OCI-LY1 (cell line): ENCODE measurements around the gene NPAS3.

Experiments
- H2AFZ ChIP-seq: fragments of 200-600 bp; sonication (generic), shearing (Covaris generic); 2 replicates; pipeline ENCODE4 v1.6.0; 2014; ENCODE audit warnings: antibody characterized with exemption, mild to moderate bottlenecking, low read length
- H3F3A ChIP-seq: fragments of 200-600 bp; sonication (generic), shearing (Covaris generic); 2 replicates; pipeline ENCODE4 v1.6.0; 2014; ENCODE audit warnings: mild to moderate bottlenecking, antibody characterized with exemption, low read length, moderate library complexity; ENCODE audit not compliant: insufficient read depth
- H3K27ac ChIP-seq: fragments of 200-600 bp; sonication (generic); 2 replicates; pipeline ENCODE4 v1.5.1; 2014; ENCODE audit warnings: low read length, mixed run types, mild to moderate bottlenecking, low read depth; ENCODE audit not compliant: poor library complexity, severe bottlenecking
- H3K27me3 ChIP-seq: fragments of 200-600 bp; sonication (generic); 2 replicates; pipeline ENCODE4 v1.6.0; 2014; ENCODE audit warnings: antibody characterized with exemption, mild to moderate bottlenecking, low read length, moderate library complexity; ENCODE audit not compliant: insufficient read depth
- H3K36me3 ChIP-seq: fragments of 200-600 bp; sonication (generic); 2 replicates; pipeline ENCODE4 v1.6.1; 2014; ENCODE audit warnings: mild to moderate bottlenecking, antibody characterized with exemption, low read length, moderate library complexity, mixed read lengths; ENCODE audit not compliant: insufficient read depth
- H3K4me1 ChIP-seq: fragments of 200-600 bp; sonication (generic); 2 replicates; pipeline ENCODE4 v1.5.1; 2014; ENCODE audit warnings: mild to moderate bottlenecking, low read length, moderate library complexity; ENCODE audit not compliant: insufficient read depth, severe bottlenecking
- H3K4me2 ChIP-seq: fragments of 200-600 bp; sonication (generic), shearing (Covaris generic); 2 replicates; pipeline ENCODE4 v1.6.1; 2014; ENCODE audit warnings: low read length
- H3K4me3 ChIP-seq: fragments of 200-600 bp; sonication (generic); 2 replicates; pipeline ENCODE4 v1.5.1; 2014; ENCODE audit warnings: low read length, low read depth, mild to moderate bottlenecking, mixed read lengths; ENCODE audit not compliant: poor library complexity, severe bottlenecking
- H3K79me2 ChIP-seq: fragments of 200-600 bp; shearing (Covaris generic); 2 replicates; pipeline ENCODE4 v1.6.1; 2016; ENCODE audit warnings: mixed run types, low read length, mixed read lengths; ENCODE audit not compliant: insufficient read depth
- H3K9ac ChIP-seq: fragments of 200-600 bp; sonication (generic), shearing (Covaris generic); 2 replicates; pipeline ENCODE4 v1.6.1; 2014; ENCODE audit warnings: mild to moderate bottlenecking, low read length, mixed read lengths
- H3K9me2 ChIP-seq: fragments of 200-600 bp; sonication (generic), shearing (Covaris generic); 2 replicates; pipeline ENCODE4 v1.6.1; 2014; ENCODE audit warnings: low read depth, mild to moderate bottlenecking, low read length, mixed read lengths
- H3K9me3 ChIP-seq: fragments of 200-600 bp; shearing (Covaris generic); 2 replicates; pipeline ENCODE4 v1.6.1; 2014; ENCODE audit warnings: low read length, mixed read lengths
- H4K20me1 ChIP-seq: fragments of 200-600 bp; sonication (generic), shearing (Covaris generic); 2 replicates; pipeline ENCODE4 v1.6.0; 2016; ENCODE audit warnings: mild to moderate bottlenecking, low read length; ENCODE audit not compliant: insufficient read depth
- EZH2 ChIP-seq: fragments of 200-600 bp; sonication (generic), shearing (Covaris generic); IDR thresholded peaks from 2 replicates; pipeline ENCODE4 v1.8.0; 2017; ENCODE audit warnings: borderline replicate concordance, mixed run types, mild to moderate bottlenecking, antibody characterized with exemption, low read length, moderate library complexity, mixed read lengths
- TF ChIP-seq, protein P1 (sequence below): fragments of 200-600 bp; sonication (generic), shearing (Covaris generic); IDR thresholded peaks from 2 replicates; pipeline ENCODE4 v1.5.1; 2017; ENCODE audit warnings: mild to moderate bottlenecking, antibody characterized with exemption, low read length, moderate library complexity, mixed read lengths

Gene NPAS3

DNA sequence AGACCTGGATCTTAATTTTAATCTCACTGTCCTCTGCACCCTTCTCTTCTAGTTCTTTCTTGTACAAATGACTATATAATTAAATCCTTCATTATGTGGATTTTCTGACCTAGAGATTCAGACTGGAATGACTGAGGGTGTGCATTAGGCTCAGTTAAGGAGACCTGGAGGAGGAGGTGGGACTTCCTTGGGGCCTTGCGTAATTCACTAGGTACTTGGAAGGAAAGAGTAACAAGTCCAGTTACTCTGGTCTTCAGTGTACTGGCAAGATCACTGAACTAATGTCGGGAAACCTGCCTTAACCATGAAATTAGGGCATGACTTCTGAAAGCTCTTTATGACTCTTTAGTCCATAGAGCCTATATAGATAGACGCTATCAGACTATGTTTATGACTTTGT lies 570.8 kb downstream of the NPAS3 start:
- no peaks in the 10 kb centered on the region for H3K4me1 ChIP-seq
- no peak overlapping the region for H3K27ac ChIP-seq
- no peaks in the 10 kb centered on the region for H3K79me2 ChIP-seq
- H3F3A ChIP-seq: no peaks in the 10 kb centered on the region
- no peak overlapping the region for H3K9ac ChIP-seq
- H4K20me1 ChIP-seq: no peaks in the 10 kb centered on the region
- no peaks in the 10 kb centered on the region for H3K9me2 ChIP-seq
- no peak overlapping the region for H2AFZ ChIP-seq
- no peak overlapping the region for H3K4me2 ChIP-seq
- no peaks in the 10 kb centered on the region for H3K36me3 ChIP-seq
- TF ChIP-seq, protein P1, sequence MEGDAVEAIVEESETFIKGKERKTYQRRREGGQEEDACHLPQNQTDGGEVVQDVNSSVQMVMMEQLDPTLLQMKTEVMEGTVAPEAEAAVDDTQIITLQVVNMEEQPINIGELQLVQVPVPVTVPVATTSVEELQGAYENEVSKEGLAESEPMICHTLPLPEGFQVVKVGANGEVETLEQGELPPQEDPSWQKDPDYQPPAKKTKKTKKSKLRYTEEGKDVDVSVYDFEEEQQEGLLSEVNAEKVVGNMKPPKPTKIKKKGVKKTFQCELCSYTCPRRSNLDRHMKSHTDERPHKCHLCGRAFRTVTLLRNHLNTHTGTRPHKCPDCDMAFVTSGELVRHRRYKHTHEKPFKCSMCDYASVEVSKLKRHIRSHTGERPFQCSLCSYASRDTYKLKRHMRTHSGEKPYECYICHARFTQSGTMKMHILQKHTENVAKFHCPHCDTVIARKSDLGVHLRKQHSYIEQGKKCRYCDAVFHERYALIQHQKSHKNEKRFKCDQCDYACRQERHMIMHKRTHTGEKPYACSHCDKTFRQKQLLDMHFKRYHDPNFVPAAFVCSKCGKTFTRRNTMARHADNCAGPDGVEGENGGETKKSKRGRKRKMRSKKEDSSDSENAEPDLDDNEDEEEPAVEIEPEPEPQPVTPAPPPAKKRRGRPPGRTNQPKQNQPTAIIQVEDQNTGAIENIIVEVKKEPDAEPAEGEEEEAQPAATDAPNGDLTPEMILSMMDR: no peak
- no peak for TF ChIP-seq EZH2
- no peak overlapping the region for H3K4me3 ChIP-seq
- no peaks in the 10 kb centered on the region for H3K27me3 ChIP-seq
- no peaks in the 10 kb centered on the region for H3K9me3 ChIP-seq

DNA sequence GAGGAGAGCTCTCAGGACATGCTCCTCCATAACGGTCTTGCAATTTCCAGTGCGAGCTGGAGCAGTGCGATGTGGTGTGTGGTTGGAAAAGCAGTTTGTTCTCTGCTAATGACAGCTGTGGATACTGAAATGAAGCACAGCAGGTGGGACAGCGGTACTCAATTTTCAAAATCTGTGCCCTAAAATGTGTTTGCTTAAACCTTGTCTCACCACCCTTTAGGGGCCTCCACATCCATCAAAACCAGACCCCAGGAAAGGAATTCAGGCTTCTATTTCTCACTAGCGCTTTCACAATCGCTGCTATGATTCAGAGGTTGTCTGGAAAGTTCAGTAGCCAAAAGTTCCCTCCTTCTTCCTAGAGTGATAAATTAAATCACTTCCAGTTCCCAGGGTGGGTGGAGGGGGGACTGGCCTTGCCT lies 571.4 kb downstream of the NPAS3 start:
- Histone ChIP-seq H4K20me1 (no peaks in the 10 kb centered on the region), H3K36me3 (no peaks in the 10 kb centered on the region), H3K9me2 (no peaks in the 10 kb centered on the region), H2AFZ (no peak overlapping the region), H3K4me1 (no peaks in the 10 kb centered on the region), H3K27ac (no peak overlapping the region), H3K4me2 (no peak overlapping the region), H3K9ac (no peak overlapping the region), H3F3A (no peaks in the 10 kb centered on the region), H3K27me3 (no peaks in the 10 kb centered on the region), H3K9me3 (no peaks in the 10 kb centered on the region), H3K79me2 (no peaks in the 10 kb centered on the region), H3K4me3 (no peak overlapping the region)
- TF ChIP-seq, protein P1: no peak
- no peak for TF ChIP-seq EZH2

DNA sequence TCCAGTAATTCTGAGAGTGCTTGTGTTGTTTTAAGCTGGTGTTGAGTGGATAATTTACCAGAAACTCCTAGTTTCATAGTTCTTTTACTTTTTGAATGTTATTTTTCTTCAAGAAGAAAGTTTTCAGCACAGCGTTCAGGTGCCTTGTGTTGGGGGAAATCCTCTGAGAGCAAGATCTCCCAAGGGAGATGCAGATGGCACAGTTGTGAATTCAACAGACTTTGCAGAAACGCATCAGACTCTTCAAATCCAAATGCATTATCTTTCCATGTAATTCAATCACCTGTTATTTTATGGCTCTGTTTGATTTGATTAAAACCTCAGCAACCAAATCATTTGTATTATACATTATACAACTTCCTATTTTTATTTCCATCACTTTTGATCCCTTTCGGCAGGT lies 572.3 kb downstream of the NPAS3 start:
- H3K9me2 ChIP-seq: no peaks in the 10 kb centered on the region
- H3K9ac ChIP-seq: no peak overlapping the region
- no peak overlapping the region for H3K4me2 ChIP-seq
- H3K79me2 ChIP-seq: no peaks in the 10 kb centered on the region
- no peaks in the 10 kb centered on the region for H3K9me3 ChIP-seq
- no peaks in the 10 kb centered on the region for H3K4me1 ChIP-seq
- no peak overlapping the region for H3K4me3 ChIP-seq
- no peaks in the 10 kb centered on the region for H3K36me3 ChIP-seq
- H2AFZ ChIP-seq: no peak overlapping the region
- H3F3A ChIP-seq: no peaks in the 10 kb centered on the region
- no peaks in the 10 kb centered on the region for H3K27me3 ChIP-seq
- no peak overlapping the region for H3K27ac ChIP-seq
- no peaks in the 10 kb centered on the region for H4K20me1 ChIP-seq
- no peak for TF ChIP-seq EZH2
- TF ChIP-seq, protein P1: no peak
